ENCODE data around the gene APRT.

DNA sequence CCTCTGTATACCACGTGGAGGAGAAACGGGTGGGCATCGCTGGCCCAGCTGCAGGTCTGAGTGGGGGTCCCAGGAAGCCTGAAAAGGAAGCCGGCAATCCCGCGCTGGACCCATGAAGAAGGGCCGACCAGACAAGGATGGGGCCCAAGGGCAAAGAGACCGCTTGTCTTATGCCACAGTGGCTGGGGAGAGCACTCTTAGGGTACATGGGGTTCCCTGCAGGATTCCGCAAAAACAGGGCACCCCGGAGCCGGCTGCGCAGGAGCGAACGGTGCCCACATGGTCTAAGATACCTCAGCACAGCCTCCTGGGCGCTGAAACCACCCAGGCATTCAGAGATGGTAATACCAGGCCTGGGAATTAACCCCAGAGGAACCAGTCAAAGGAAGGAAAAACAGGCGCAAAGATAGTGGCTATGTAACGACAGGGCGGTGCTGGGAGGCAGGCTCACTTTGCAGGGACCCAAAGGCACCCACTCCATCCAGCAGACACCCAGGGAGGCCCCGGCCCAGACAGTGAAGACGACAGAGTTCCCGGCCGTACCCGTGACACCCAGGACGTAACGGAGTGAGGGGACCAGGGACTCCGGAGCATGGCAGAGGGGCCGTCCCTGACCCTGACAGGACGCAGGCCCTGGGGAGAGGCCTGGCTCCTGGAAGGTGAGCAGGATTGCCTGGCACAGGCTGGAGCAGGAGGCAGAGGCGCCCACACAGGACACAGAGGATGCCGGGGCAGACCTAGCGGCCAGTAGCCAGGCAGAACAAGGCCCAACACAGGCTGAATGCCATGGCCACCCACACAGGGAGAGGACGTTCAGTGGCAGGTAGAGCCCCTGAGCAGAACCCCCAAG, 37.0 kb downstream of the APRT start:
- no peak for TF ChIP-seq EZH2 (IDR thresholded peaks at IDR 0.05; ENCODE audit: low read length, unreplicated experiment)
- TF ChIP-seq, protein P1, sequence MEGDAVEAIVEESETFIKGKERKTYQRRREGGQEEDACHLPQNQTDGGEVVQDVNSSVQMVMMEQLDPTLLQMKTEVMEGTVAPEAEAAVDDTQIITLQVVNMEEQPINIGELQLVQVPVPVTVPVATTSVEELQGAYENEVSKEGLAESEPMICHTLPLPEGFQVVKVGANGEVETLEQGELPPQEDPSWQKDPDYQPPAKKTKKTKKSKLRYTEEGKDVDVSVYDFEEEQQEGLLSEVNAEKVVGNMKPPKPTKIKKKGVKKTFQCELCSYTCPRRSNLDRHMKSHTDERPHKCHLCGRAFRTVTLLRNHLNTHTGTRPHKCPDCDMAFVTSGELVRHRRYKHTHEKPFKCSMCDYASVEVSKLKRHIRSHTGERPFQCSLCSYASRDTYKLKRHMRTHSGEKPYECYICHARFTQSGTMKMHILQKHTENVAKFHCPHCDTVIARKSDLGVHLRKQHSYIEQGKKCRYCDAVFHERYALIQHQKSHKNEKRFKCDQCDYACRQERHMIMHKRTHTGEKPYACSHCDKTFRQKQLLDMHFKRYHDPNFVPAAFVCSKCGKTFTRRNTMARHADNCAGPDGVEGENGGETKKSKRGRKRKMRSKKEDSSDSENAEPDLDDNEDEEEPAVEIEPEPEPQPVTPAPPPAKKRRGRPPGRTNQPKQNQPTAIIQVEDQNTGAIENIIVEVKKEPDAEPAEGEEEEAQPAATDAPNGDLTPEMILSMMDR (conservative IDR thresholded peaks at IDR 0.05; ENCODE audit: low read depth, low read length): no peak
